Activated T-cell treated with anti-CD3 and anti-CD28 coated beads, Interleukin-2, amount 50 U/mL, for 4 hours (primary cell): ENCODE results near the gene NEURL1. TPM values are rescaled to one million over a fixed set of nuclear protein-coding genes. Genes with fewer than 3 reads are reported as not detected.

Experiments used
- ATAC-seq, 2 donors: fragments of 200-7000 bp; cut with Tn5 transposase; one replicate each; pipeline ENCODE4 v1.10.0; 2021
- DNase-seq: peaks from one replicate; pipeline ENCODE4 v3.0.0-alpha.2; 2020
- H3K27me3 Mint-ChIP-seq: one replicate; pipeline ENCODE4 v1.8.0; 2021; ENCODE audit warnings: low read depth, mixed read lengths
- H3K36me3 Mint-ChIP-seq: one replicate; pipeline ENCODE4 v1.8.0; 2022; ENCODE audit warnings: mixed read lengths; ENCODE audit not compliant: insufficient read depth
- H3K4me1 Mint-ChIP-seq: one replicate; pipeline ENCODE4 v1.8.0; 2021; ENCODE audit warnings: low read depth, mixed read lengths
- H3K4me3 Mint-ChIP-seq: one replicate; pipeline ENCODE4 v1.8.0; 2021; ENCODE audit warnings: mild to moderate bottlenecking, moderate library complexity, mixed read lengths
- H3K9me3 Mint-ChIP-seq: one replicate; pipeline ENCODE4 v1.8.0; 2021; ENCODE audit warnings: mixed read lengths
- total RNA-seq, 3 donors: library from RNA; stranded (reverse); gene quantifications; one replicate each; pipeline ENCODE4 v1.2.1, GENCODE V29; 2021

NEURL1 gene
- total RNA-seq, 3 donors from 2014 or later: 0.84 to 2.0 (median 1.5) TPM

GRCh38 chr10:103589074-103589630, 95.6 kb downstream of the NEURL1 start:
- ATAC-seq: no peak
- Mint-ChIP-seq H3K27me3 (no peaks in the 10 kb centered on the region), H3K9me3 (peaks cover 4% of the 10 kb centered on the region), H3K4me3 (no peak overlapping the region), H3K4me1 (peaks cover 2% of the 10 kb centered on the region), H3K36me3 (no peaks in the 10 kb centered on the region)
- DNase-seq: no peak

- Mint-ChIP-seq H3K4me1 (peaks cover under 1% of the 10 kb centered on the region), H3K36me3 (no peaks in the 10 kb centered on the region), H3K4me3 (no peak overlapping the region), H3K9me3 (peaks cover 4% of the 10 kb centered on the region), H3K27me3 (no peaks in the 10 kb centered on the region)
- ATAC-seq: no peak
- no peak for DNase-seq
These were observed 96.6 kb downstream of the NEURL1 start for GRCh38 chr10:103590060-103590459.

GRCh38 chr10:103590744-103591291, 97.3 kb downstream of the NEURL1 start:
- DNase-seq (no peak), ATAC-seq (no peak)
- Mint-ChIP-seq H3K9me3 (peaks cover 4% of the 10 kb centered on the region), H3K36me3 (no peaks in the 10 kb centered on the region), H3K27me3 (no peaks in the 10 kb centered on the region), H3K4me3 (no peak overlapping the region), H3K4me1 (no peaks in the 10 kb centered on the region)

- H3K9me3 Mint-ChIP-seq: peaks cover 2% of the 10 kb centered on the region
- H3K4me1 Mint-ChIP-seq: no peaks in the 10 kb centered on the region
- H3K36me3 Mint-ChIP-seq: no peaks in the 10 kb centered on the region
- ATAC-seq (peak; percentile 65 to 67), DNase-seq (peak; percentile 30)
- H3K27me3 Mint-ChIP-seq: no peaks in the 10 kb centered on the region
- H3K4me3 Mint-ChIP-seq: no peak overlapping the region
These were observed 98.9 kb downstream of the NEURL1 start for GRCh38 chr10:103592186-103593021.

GRCh38 chr10:103593022-103593570, 99.6 kb downstream of the NEURL1 start:
- no peak for DNase-seq

GRCh38 chr10:103595933-103596726, 102.6 kb downstream of the NEURL1 start:
- no peak for DNase-seq
- Mint-ChIP-seq H3K4me1 (no peaks in the 10 kb centered on the region), H3K36me3 (no peaks in the 10 kb centered on the region), H3K4me3 (no peak overlapping the region), H3K27me3 (no peaks in the 10 kb centered on the region), H3K9me3 (no peaks in the 10 kb centered on the region)
- no peak for ATAC-seq

More at GRCh38 chr10:103593022-103593570, 99.6 kb downstream of the NEURL1 start:
- H3K36me3 Mint-ChIP-seq: no peaks in the 10 kb centered on the region
- H3K4me1 Mint-ChIP-seq: no peaks in the 10 kb centered on the region
- no peaks in the 10 kb centered on the region for H3K27me3 Mint-ChIP-seq
- ATAC-seq: no peak
- H3K9me3 Mint-ChIP-seq: no peaks in the 10 kb centered on the region
- no peak overlapping the region for H3K4me3 Mint-ChIP-seq

- no peaks in the 10 kb centered on the region for H3K27me3 Mint-ChIP-seq
- H3K36me3 Mint-ChIP-seq: no peaks in the 10 kb centered on the region
- H3K4me1 Mint-ChIP-seq: no peaks in the 10 kb centered on the region
- no peak overlapping the region for H3K4me3 Mint-ChIP-seq
- H3K9me3 Mint-ChIP-seq: no peaks in the 10 kb centered on the region
- ATAC-seq (no peak), DNase-seq (no peak)
These were observed 103.5 kb downstream of the NEURL1 start for GRCh38 chr10:103597003-103597402.

GRCh38 chr10:103598654-103599115, 105.2 kb downstream of the NEURL1 start:
- no peak for DNase-seq
- ATAC-seq: no peak
- H3K36me3 Mint-ChIP-seq: peaks cover 3% of the 10 kb centered on the region
- no peaks in the 10 kb centered on the region for H3K9me3 Mint-ChIP-seq
- H3K4me3 Mint-ChIP-seq: no peak overlapping the region
- H3K4me1 Mint-ChIP-seq: no peaks in the 10 kb centered on the region
- no peaks in the 10 kb centered on the region for H3K27me3 Mint-ChIP-seq

- no peaks in the 10 kb centered on the region for H3K4me1 Mint-ChIP-seq
- ATAC-seq (no peak), DNase-seq (no peak)
- H3K36me3 Mint-ChIP-seq: peaks cover 3% of the 10 kb centered on the region
- no peaks in the 10 kb centered on the region for H3K9me3 Mint-ChIP-seq
- H3K27me3 Mint-ChIP-seq: no peaks in the 10 kb centered on the region
- H3K4me3 Mint-ChIP-seq: no peak overlapping the region
These were observed 105.7 kb downstream of the NEURL1 start for GRCh38 chr10:103599211-103599610.

GRCh38 chr10:103599907-103600306, 106.4 kb downstream of the NEURL1 start:
- ATAC-seq (no peak), DNase-seq (no peak)
- H3K4me1 Mint-ChIP-seq: no peaks in the 10 kb centered on the region
- H3K27me3 Mint-ChIP-seq: no peaks in the 10 kb centered on the region
- no peak overlapping the region for H3K4me3 Mint-ChIP-seq
- H3K36me3 Mint-ChIP-seq: peaks cover 3% of the 10 kb centered on the region
- H3K9me3 Mint-ChIP-seq: no peaks in the 10 kb centered on the region

GRCh38 chr10:103600325-103600724, 106.8 kb downstream of the NEURL1 start:
- H3K36me3 Mint-ChIP-seq: peaks cover 3% of the 10 kb centered on the region
- DNase-seq (no peak), ATAC-seq (no peak)
- no peaks in the 10 kb centered on the region for H3K27me3 Mint-ChIP-seq
- H3K4me1 Mint-ChIP-seq: no peaks in the 10 kb centered on the region
- H3K9me3 Mint-ChIP-seq: no peaks in the 10 kb centered on the region
- H3K4me3 Mint-ChIP-seq: no peak overlapping the region

GRCh38 chr10:103600956-103601569, 107.6 kb downstream of the NEURL1 start:
- Mint-ChIP-seq H3K4me1 (no peaks in the 10 kb centered on the region), H3K36me3 (peaks cover 3% of the 10 kb centered on the region), H3K27me3 (no peaks in the 10 kb centered on the region), H3K4me3 (no peak overlapping the region), H3K9me3 (no peaks in the 10 kb centered on the region)
- ATAC-seq (no peak), DNase-seq (no peak)

GRCh38 chr10:103602028-103602851, 108.7 kb downstream of the NEURL1 start:
- H3K27me3 Mint-ChIP-seq: no peaks in the 10 kb centered on the region
- no peak for ATAC-seq

More at GRCh38 chr10:103602028-103602851, 108.7 kb downstream of the NEURL1 start:
- DNase-seq: no peak
- Mint-ChIP-seq H3K36me3 (peaks cover 3% of the 10 kb centered on the region), H3K4me3 (no peak overlapping the region), H3K9me3 (no peaks in the 10 kb centered on the region), H3K4me1 (no peaks in the 10 kb centered on the region)
